Activated T-cell treated with anti-CD3 and anti-CD28 coated beads, Interleukin-2, amount 50 U/mL, for 48 hours (primary cell): Measurements from ENCODE around the gene POT1.

Experiments
- DNase-seq, 2 experiments: peaks; one replicate each; pipeline ENCODE4 v3.0.0-alpha.2; 2020

POT1 gene

GRCh38 chr7:124800386-124800785, 129.2 kb downstream of the POT1 start:
- DNase-seq, result no peak

DNA sequence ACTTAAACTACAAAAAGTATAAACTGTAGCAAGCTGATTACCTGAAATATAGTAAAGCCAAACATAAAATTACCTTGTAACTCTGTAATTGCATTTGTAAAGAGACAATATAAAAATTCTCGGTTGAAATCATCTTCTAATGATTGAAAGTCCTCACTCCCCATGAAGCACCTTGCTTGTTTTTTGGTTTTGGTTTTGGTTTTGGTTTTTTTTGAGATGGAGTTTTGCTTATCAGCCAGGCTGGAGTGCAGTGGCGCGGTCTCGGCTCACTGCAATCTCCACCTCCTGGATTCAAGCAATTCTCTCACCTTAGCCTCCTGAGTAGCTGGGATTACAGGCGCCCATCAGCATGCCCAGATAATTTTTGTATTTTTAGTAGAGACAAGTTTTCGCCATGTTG, 130.2 kb downstream of the POT1 start:
- no peak for DNase-seq

DNA sequence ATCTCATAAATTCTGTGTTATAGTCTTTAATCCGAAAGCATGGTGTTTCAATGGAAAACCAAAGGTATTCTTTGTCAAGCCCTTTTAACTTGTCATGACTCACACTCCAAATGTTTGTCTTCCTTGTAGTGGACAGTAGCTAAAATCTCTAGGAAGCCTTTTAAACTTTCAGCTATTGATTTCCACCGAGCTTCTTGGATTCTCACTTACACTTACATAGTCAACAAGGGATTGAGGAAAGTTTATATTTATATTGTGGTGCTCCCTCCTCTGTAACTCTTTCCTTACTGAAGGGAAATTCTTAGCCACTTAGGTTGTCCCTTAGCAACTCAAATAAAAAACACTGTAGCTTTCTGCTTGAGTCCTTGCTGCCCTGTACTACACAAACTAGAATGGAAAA, 132.9 kb downstream of the POT1 start:
- DNase-seq, result no peak

DNA sequence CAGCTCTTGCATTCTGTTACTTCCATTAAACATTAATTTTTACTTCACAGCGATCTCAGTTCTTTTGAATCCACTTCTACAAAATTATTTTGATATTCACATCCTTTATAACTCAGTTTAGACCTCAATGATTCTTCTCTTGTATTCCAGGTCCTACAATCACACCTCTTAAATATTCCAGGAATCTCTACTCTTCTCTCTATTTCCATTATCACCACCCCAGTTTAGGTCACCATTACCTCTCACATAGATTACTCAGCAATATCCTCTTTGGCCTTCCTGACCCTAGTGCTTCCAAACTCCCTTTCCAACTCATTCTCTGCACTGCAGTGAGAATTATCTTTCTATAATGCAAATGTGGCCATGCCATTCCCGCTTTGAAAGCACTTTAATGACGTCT, 136.9 kb downstream of the POT1 start:
- no peak for DNase-seq

GRCh38 chr7:124792002-124792401, 137.6 kb downstream of the POT1 start:
- DNase-seq, result no peak

DNA sequence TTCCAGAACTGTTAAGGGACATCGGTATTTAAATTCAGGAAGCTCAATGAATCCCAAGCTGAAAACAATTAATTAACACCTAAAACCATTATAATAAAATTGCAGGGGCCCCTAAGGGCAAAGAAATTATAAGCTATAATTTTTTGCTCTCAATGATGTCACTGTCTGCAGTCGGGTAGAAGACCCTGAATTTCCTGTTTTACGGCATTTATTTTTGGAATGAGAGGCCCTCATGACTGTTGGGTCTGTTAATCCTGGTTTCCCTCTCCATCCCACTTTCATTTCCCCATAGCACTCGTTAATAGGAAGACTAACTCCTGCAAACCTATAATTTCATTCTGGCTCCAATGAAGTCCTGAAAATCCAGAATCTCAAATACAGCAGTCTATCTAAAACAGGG, 138.2 kb downstream of the POT1 start:
- DNase-seq, result no peak

GRCh38 chr7:124790645-124791044, 139.0 kb downstream of the POT1 start:
- no peak for DNase-seq

GRCh38 chr7:124785994-124786393, 143.6 kb downstream of the POT1 start:
- DNase-seq, result no peak

DNA sequence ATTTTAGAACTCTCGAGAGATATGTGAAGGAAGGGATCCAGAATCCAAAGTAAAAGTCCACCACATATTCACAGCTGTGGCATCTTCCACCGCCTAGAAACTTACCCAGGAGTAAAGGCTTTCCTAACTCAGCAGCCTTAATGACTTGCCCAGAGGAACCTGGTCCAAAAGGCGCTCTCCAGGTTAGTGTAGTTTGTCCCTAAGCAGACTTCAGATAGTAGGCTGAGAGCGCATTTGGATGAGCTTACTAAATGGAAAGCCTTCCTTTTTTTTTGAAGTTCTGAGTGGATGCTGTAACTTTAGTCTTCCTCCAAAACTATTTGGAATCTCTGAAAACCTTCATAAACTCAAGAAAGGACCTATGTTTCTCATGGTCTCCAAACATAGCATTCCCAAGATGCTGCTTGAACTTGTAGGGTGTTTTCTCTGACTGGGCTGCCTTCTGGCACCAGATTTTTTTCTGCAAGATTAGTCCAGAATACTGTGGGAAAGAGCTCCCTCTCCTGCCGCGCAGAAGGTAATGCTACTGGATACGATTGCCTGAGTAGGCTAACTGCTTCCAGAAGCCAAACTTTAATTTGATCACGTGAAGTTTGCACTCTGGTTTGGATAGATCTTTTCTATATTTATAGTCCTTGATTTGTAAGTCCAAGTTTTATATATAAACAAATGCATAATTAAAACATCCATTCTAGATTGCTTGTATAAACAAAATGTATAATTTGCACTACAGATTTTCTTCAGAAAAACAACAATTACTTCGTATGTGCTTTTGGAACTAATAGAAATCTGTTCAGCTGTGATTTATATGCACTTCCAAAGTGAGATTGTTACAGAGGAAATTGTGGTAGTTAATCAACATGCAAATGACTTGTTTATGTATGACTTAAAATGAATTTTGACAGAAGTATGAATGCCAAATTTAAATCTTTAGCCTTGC, 144.5 kb downstream of the POT1 start:
- no peak for DNase-seq

GRCh38 chr7:124783271-124783670, 146.4 kb downstream of the POT1 start:
- no peak for DNase-seq

DNA sequence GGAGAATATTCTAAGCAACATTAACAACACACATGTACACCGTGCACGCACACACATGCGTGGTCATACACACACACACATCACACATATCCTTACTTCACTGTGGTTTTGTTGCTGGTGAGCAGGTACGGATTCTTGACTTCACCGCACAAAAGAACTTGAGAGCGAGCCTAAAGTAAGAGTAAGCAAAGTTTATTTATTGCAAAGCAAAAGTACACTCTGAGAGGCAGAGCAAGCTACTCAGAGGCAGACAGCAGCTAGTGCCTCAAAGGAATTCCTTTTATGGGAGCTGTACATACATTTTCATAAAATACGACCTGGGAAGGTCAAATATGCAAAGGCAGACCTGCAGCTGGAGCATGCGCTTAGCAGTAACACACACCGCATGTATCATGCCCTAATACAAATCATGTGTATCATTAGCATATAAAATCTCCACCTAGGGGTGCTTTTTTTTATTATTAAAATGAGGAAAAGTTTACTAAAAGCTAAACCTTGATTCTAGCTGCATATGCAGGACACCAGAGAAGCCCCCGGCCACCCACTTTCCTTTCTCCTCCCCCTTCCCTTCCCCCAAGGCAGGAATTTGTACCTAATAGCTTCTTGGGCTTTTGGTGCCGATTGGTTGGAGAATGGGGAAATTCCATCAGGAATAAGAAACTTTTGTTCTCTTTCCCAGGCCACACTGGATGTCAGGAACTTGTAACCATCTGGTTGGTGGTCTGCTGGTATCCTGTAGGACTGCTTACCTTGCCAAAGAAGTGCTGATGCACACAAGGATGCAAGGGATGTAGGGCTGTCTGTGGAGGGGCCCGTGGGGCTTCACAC, 147.5 kb downstream of the POT1 start:
- no peak for DNase-seq

GRCh38 chr7:124781418-124781817, 148.2 kb downstream of the POT1 start:
- no peak for DNase-seq

DNA sequence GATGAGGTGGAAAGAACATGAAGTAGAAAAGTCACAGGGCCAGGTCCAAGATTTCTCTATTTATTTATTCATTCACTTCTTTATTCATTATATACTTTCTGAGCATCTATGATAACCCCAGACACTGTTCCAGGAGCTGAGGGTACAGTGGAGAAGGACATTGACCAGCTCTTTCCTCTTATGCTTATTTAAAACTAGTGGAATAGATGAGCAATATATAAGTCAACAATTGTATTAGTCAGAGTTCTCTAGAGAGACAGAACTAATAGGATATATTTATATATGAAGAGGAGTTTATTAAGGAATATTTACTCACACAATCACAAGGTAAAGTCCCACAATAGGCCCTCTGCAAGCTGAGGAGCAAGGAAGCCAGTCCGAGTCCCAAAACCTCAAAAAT, 149.0 kb downstream of the POT1 start:
- DNase-seq, result no peak

DNA sequence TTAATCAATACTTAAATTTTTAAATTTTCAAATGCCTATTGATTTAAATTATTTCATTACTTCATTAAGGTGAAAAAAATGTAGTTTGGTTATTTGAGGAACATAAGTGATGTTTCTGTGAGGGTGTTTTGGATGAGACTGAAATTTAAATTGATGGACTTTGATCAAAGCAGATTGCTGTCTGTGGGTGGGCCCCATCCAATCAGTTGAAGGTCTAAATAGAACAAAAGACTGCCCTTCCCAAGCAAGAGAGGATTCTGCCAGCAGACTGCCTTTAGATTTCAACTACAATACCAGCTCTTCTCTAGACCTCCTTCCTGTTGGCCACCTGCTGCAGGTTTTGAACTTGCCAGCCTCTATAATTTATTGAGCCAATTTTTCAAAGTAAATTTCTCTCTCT, 149.6 kb downstream of the POT1 start:
- no peak for DNase-seq

- no peak for DNase-seq
Observed at GRCh38 chr7:124779620-124780019, 150.0 kb downstream of the POT1 start.

DNA sequence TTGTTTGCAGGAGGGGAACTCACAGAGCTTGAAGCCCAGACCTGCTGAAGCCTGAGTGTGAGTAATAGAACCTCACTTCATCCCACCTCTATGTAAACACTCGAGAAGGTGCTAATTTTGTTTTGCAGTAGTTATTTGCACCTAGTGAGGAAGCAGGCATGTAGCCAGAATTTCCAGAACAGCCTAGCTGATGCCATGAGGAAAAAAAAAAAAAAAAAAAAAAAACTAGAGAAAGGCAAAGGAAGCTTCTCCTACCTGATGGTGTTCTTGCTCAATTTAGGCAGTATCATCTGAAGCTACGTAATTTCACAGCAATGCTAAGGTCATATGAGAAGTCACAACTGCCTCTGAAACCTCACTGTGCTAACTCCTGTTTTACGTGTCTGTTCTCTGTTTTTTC, 150.4 kb downstream of the POT1 start:
- no peak for DNase-seq

DNA sequence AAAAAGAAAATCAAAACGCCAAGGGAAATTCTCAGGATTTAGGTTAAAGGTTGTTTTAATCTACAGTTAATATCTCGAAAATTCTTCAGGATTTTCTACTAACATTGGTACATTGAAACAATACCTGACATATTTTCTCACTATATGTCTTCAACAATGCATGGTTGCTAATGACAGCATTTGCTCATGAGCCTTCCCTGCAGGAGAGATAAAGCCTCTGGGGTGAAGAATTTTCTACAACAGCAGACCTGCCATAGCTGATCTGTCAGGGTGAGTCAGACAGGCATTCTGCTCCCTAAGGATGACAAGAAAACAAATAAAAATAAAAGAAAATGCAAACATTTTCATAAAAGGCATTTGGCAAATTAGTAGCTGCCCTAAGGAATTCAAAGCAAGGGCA, 152.4 kb downstream of the POT1 start:
- DNase-seq, result no peak

DNA sequence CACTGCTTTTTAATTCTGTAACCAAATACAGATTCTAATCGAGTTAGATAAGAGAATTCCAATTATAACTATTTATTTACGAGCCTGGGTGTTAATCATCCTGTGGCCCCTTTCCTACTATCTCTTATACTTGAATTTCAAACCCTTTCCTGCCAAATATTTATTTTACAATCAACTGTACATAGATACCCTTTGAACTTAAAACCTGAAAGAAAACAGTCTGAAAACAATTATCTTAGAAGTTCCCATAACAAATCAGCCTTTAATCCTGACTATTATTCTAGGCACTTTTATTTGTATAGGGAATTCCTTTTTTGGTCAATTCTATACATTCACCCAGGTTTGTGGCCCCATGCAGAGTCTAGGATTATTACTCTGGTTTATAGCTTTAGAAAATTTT, 153.5 kb downstream of the POT1 start:
- DNase-seq, result no peak

- DNase-seq, result no peak
Observed at GRCh38 chr7:124775422-124775821, 154.2 kb downstream of the POT1 start.

GRCh38 chr7:124773938-124774337, 155.7 kb downstream of the POT1 start:
- DNase-seq, result no peak

GRCh38 chr7:124773339-124773738, 156.3 kb downstream of the POT1 start:
- no peak for DNase-seq
